HG03025 (cell line): ENCODE measurements around the gene TESMIN.

Experiments used
- ATAC-seq: cut with Tn5 transposase; IDR thresholded peaks from one replicate; pipeline ENCODE4 v1.9.1; 2021; ENCODE audit warnings: mild to moderate bottlenecking, moderate library complexity; ENCODE audit not compliant: unreplicated experiment, low FRiP score

The TESMIN gene

GRCh38 chr11:68664141-68664540 is 87.2 kb downstream of the TESMIN start:
- no peak for ATAC-seq

- ATAC-seq = no peak
Observed at GRCh38 chr11:68663482-68664010, 87.8 kb downstream of the TESMIN start.

- ATAC-seq = no peak
Observed at GRCh38 chr11:68661697-68662603, 89.4 kb downstream of the TESMIN start.

- ATAC-seq = no peak
Observed at GRCh38 chr11:68661014-68661413, 90.3 kb downstream of the TESMIN start.

GRCh38 chr11:68660066-68660810 is 91.1 kb downstream of the TESMIN start:
- no peak for ATAC-seq

- no peak for ATAC-seq
Observed at GRCh38 chr11:68659158-68659921, 92.0 kb downstream of the TESMIN start.

GRCh38 chr11:68658661-68659060 is 92.7 kb downstream of the TESMIN start:
- no peak for ATAC-seq

GRCh38 chr11:68658097-68658496 is 93.2 kb downstream of the TESMIN start:
- ATAC-seq = no peak
